Sigmoid colon (tissue), 4 donors: ENCODE measurements around the gene PCSK5.

ENCODE experiments used
- POLR2A ChIP-seq, 2 donors: fragments of 450-650 bp; IDR thresholded peaks; one replicate each; pipeline ENCODE4 v1.6.1; 2016; ENCODE audit warnings: antibody characterized with exemption in 2 of 2, mild to moderate bottlenecking in 2 of 2, moderate library complexity in 2 of 2
- POLR2AphosphoS5 ChIP-seq, 4 donors: sonication (generic); formaldehyde crosslinking; IDR thresholded peaks; one replicate each; pipeline ENCODE4 v1.6.1; 2017; ENCODE audit warnings: antibody characterized with exemption in 4 of 4
- TF ChIP-seq, protein P1 (sequence below), 4 experiments: fragments of 450-650 bp in 3 of 4; fragments of 200-600 bp in 1 of 4; IDR thresholded peaks; one replicate each; pipeline ENCODE4 v1.5.1; 2016 to 2019; ENCODE audit warnings: antibody characterized with exemption in 4 of 4, mild to moderate bottlenecking in 3 of 4, moderate library complexity in 2 of 4

GRCh38 chr9:76158713-76159112 lies 268.2 kb downstream of the PCSK5 start:
- TF ChIP-seq, protein P1, sequence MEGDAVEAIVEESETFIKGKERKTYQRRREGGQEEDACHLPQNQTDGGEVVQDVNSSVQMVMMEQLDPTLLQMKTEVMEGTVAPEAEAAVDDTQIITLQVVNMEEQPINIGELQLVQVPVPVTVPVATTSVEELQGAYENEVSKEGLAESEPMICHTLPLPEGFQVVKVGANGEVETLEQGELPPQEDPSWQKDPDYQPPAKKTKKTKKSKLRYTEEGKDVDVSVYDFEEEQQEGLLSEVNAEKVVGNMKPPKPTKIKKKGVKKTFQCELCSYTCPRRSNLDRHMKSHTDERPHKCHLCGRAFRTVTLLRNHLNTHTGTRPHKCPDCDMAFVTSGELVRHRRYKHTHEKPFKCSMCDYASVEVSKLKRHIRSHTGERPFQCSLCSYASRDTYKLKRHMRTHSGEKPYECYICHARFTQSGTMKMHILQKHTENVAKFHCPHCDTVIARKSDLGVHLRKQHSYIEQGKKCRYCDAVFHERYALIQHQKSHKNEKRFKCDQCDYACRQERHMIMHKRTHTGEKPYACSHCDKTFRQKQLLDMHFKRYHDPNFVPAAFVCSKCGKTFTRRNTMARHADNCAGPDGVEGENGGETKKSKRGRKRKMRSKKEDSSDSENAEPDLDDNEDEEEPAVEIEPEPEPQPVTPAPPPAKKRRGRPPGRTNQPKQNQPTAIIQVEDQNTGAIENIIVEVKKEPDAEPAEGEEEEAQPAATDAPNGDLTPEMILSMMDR (IDR thresholded peaks at IDR 0.05) = no peak
- TF ChIP-seq POLR2A (IDR thresholded peaks at IDR 0.05) = no peak
- TF ChIP-seq POLR2AphosphoS5 (IDR thresholded peaks at IDR 0.05) = no peak
